ENCODE results near the gene HES4. TPM values are rescaled to one million over a fixed set of nuclear protein-coding genes. Genes with fewer than 3 reads are reported as not detected.

HES4 gene
- total and polyA plus RNA-seq, 2 of the 13 experiments (the other 11 are each of a cell fraction or from before 2014, with no cell fraction given) = 8.8 to 10.6 TPM

GRCh38 chr1:1000357-1001056 is 610 bp upstream of the HES4 start (continued):
- TF ChIP-seq ZNF879 (CRISPR knock-in tag; IDR thresholded peaks at IDR 0.05) (peak; percentile 39; the same call in 1 of the 2 replicates), ZNF10 (CRISPR knock-in tag; IDR thresholded peaks at IDR 0.05; ENCODE audit: borderline replicate concordance, low read depth) (0 out of 2 replicates have a peak, but pooled peaks have one; percentile 77), ATF6 (CRISPR knock-in tag; conservative IDR thresholded peaks at IDR 0.05) (0 out of 2 replicates have a peak, but pooled peaks have one; percentile 54), CREM (IDR thresholded peaks at IDR 0.05) (peak; percentile 95), CREM (CRISPR knock-in tag; IDR thresholded peaks at IDR 0.05) (peak; percentile 88), ZNF333 (CRISPR knock-in tag; IDR thresholded peaks at IDR 0.05; ENCODE audit: borderline replicate concordance) (peak; percentile 30; the same call in 1 of the 2 replicates), PPARG (CRISPR knock-in tag; conservative IDR thresholded peaks at IDR 0.05) (peak; percentile 35; the same call in 1 of the 2 replicates), ZMYM2 (CRISPR knock-in tag; IDR thresholded peaks at IDR 0.05) (peak; percentile 93), MXD4 (CRISPR knock-in tag; IDR thresholded peaks at IDR 0.05) (peak; percentile 78), ZSCAN29 (CRISPR knock-in tag; conservative IDR thresholded peaks at IDR 0.05) (no peak; the same call in none of the 2 replicates), ZHX1 (CRISPR knock-in tag; IDR thresholded peaks at IDR 0.05; ENCODE audit: low read depth) (peak; percentile 100), MEIS1 (CRISPR knock-in tag; IDR thresholded peaks at IDR 0.05; ENCODE audit: borderline replicate concordance) (peak; percentile 49; the same call in 1 of the 2 replicates), ZSCAN25 (CRISPR knock-in tag; IDR thresholded peaks at IDR 0.05) (peak; percentile 45; the same call in 1 of the 2 replicates), ZNF446 (CRISPR knock-in tag; IDR thresholded peaks at IDR 0.05) (0 out of 2 replicates have a peak, but pooled peaks have one; percentile 60), SMAD3 (CRISPR knock-in tag; IDR thresholded peaks at IDR 0.05) (0 out of 2 replicates have a peak, but pooled peaks have one; percentile 21), MYC (CRISPR knock-in tag; IDR thresholded peaks at IDR 0.05; ENCODE audit: borderline replicate concordance) (peak; percentile 99), SNAPC4 (CRISPR knock-in tag; IDR thresholded peaks at IDR 0.05) (0 out of 2 replicates have a peak, but pooled peaks have one; percentile 12), AKAP8 (CRISPR knock-in tag; IDR thresholded peaks at IDR 0.05) (peak; percentile 45; the same call in 1 of the 2 replicates), ZSCAN9 (CRISPR knock-in tag; IDR thresholded peaks at IDR 0.05; ENCODE audit: borderline replicate concordance) (peak; percentile 82; the same call in 1 of the 2 replicates), ZNF234 (CRISPR knock-in tag; conservative IDR thresholded peaks at IDR 0.05) (peak; percentile 99)

Data from HepG2 (cell line).